HuH-7.5 (cell line): ENCODE results near the gene CTSL.
"Not testable (repeated sequence)": the region's sequence is repeated elsewhere in the genome, so short reads cannot be mapped to it uniquely, and the experiment has no call there.

Experiments
- DNase-seq: peaks from one replicate; pipeline ENCODE4 v3.0.0; 2011; ENCODE audit warnings: low spot score

The CTSL gene

DNA sequence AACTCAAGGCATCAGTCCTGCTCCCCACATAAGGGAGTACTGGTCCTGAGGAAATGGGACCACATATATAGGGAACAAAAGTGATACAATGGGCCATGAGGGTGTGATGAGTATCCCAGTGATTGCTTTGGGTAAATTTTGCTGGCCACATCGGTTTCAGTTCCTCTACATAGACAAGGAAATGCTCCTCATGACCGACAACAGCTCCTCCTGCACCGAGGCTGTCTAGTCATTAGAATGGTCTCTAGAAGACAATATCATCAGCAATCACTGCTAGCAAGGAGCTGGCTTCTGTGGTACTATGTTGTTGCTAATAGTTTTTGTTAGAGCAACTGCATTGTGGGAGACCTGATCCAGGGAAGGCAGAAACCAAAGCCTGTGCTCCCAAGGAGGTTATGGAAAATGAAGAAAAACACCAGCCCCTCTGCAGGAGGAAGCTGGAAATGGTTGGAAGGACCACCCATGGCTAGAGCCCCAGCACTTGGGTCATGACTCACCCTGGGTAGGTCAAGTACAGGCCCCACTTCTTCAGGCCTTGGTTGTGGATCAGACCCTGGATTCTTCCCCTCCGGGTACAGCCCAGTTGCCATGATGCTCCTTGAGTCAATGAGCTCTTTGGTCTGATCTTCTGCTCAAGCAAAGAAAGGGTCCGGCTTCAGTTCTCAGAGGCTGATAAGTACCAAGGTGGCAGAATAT, 3.4 kb upstream of the CTSL start:
- no peak for DNase-seq

DNA sequence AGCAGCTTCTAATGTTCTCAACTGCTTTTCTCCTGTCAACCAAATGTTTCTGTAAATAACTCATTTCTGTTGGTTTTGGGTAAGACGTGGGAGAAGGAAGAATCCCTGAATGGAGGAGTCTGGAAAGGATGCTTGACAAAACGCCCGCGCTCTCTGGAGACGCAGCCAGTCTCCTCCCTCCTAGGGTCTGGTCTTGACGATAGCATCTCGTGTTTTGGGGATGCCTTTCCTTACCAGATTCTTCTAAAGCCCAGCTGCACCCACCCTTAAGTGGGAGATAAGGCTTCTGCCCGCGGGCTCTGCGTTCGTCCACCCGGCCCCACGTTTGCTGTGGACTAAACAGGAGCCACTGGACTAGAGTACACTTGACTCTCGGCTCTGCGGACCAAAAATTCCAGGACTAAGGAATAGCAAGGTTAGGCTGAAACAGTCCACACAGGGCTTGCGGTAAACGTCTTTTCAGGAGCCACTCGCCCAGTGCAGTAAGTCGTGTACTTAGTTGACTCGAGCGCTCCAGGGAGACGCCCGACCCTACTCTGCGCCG, 491 bp upstream of the CTSL start:
- DNase-seq: no peak

DNA sequence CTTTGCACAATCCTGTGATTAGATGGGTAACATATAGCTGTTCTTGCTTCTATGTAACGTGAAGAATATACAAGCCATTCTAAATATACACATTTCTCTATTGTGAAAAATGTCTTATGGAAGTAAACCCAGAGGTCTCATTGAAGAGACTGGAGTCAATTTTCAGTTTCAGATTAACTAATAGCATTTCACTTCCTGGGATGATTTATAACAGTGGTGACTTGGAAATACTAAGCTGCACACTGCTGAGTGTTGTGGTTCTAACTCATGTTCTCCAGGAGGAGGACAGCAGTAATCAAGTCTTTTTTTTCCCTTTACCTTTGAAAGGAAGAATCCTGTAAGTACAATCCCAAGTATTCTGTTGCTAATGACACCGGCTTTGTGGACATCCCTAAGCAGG, 3.3 kb downstream of the CTSL start:
- DNase-seq: no peak

DNA sequence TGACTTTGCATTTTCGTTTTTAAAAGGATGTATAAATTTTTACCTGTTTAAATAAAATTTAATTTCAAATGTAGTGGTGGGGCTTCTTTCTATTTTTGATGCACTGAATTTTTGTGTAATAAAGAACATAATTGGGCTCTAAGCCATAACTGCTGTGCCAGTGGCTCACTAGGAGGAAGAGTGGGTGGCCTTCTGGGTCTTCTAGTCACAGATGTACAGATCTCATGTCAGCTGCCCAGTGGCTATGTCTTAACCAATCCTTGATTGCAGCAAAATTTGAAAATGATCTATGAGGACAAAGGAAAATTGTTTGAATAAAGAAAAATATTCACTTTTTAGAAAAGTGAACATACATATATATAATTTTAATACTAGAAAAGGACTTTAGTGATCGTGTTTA, 5.4 kb downstream of the CTSL start:
- no peak for DNase-seq

DNA sequence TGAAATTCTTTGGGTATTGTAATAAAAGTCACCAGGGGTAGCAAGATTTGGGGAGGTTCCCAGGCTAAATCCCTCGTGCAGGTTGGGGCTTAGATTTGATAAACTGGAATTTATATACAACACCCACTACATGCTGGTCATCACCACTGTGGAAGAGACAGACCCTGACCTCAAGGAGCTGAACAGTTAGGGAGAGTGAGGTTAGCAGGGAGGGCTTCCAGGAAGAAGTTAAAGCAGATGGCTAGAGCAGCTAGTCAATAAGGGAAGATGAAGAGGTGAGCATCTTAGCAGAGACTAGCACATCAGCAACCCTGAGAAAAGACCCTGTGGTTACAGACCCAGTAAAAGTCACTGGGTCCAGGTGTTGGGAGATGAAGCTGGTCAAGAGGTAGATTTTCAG, 6.4 kb downstream of the CTSL start:
- DNase-seq: no peak

DNA sequence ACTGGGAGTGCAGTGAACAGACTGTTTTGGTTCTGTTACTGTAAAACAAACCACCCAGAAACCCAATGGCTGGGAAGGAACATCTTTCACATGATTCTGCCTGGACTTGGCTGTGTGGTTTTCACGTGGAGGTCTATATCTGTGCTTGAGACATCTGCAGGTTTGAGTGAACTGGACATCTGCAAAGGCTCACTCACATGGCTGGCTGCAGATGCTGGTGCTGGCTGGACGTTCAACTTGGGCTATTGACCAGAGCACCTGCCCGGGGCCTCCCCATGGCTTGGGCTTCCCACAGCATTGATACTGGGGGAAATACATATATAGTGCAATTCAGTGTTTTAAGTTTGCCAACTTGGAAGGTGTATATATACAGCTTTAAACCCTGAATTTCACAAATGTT, 6.8 kb downstream of the CTSL start:
- DNase-seq: no peak

DNA sequence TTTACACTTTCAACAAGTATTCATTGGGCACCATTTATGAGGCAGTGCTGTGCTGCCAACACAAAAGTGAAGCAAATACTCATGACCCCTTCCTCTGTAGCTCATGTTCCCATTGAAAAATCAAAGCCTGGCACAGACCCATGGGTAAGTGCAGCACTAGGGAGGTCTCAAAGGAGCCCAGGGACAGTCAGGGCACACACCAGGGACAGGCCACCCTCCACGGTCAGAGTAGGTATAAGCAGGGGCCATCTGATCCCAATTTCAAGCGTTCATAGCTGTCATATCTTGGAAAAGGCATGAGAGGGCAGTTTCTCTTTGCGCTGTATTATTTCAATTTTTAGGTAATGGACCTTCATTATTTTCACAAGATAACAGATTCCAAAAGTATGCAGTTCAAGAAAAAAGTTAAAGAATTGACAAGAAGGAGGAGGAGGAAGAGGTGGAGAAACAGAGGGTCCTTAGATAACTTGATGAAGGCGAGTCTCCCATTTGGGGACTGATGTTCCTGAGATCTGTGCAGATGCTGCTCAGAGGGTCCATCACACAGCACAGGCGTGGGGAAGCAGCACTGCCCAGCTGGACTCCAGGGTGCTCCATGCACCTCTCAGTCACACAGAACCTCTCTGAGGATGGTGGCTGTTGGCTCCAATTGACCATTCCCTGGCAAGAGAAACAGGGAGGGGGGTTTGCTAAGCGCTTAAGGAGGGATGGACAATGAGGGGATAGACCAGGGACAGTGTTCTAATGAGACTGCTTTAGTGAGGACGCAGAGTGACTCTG, 7.5 kb downstream of the CTSL start:
- DNase-seq: no peak

DNA sequence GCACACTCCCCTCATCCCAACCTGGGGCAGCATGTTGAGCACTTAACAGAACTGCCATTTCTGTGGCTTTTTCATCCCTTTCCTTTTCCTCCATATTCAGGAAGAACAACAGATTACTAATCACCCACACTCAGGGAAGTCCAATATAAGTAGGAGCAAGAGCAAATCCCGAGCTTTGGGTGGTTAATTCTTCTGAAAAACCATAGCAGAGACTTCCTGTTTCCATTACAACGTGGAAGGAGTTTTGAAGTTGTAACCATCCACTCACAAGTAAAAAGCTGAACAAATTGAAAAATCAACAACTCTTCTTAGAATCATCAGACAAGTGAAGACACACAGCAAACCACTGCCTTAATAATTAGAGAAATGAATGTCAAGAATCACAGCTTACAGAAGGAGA, 8.2 kb downstream of the CTSL start:
- DNase-seq: no peak

DNA sequence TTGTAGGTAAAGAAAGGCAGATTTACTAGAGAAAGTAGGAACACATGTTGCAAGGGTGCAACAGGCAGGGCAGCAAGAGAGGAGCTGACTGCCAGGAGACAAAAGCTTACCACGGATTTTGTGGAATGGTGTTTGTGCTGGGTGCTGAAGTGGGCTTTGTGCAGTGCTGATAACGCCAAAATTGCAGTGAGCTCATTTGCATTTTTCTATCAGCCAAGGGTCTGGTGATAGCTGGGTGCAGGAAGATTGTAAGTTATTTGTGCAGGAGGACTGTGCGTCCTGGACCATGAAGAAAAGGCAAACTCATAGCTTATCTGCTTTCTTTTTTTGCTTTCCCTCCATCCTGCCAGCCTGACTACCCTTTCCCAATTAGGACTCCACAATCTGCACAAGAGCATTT, 13.6 kb downstream of the CTSL start:
- DNase-seq: no peak

DNA sequence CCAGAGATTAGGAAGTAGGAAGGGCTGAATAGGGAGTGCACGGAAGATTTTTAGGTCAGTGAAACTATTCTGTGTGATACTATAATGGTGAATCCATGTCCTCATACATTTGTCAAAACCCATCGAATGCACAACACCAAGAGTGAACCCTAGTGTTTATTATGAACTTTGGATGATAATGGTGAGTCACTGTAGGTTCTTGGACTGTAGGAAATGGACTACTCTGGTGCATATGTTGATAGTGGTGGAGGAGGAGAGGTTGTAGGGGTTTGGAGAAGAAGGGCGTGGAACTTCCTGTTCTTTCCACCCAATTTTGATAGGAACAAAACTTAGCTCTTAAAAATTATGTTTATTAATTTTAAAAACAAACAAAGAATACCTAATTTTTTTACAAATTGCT, 14.3 kb downstream of the CTSL start:
- DNase-seq: no peak

DNA sequence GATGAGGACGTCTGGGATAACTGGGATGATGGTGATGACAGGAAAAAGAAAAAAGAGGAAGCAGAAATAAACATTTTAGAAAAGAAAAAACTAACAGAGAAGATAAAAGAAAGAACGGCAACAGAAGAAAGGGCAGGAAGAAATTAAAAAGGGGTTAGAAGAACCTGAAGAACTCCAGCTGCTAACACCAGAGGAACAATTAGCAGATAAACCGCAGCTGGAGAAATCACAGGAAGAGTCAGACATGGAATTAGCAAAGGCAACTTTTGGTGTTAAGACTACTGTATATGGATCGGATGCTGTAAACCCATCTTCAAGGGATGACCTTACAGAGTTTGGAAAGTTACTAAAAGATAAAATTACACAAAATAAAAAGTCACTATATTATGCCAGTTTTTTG, 15.4 kb downstream of the CTSL start:
- DNase-seq: no peak

DNA sequence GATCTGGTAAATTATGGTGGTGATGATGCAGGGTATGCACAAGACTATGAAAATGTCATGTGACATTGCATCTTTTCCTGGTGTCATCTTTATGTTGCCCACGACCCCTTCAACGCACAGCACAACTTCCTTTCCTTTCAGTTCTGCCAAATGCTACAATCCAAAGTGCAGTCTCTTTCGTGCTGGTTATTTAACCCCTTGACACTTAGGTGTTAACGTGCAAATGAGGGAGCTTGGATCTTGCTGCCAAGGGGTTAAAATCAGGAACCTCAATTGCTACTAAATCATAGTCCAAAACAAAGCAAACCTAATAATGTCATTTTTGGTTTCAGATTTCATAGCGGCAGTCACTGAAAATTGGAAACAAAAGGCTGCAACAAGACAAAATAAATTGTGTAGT, 16.0 kb downstream of the CTSL start:
- no peak for DNase-seq

DNA sequence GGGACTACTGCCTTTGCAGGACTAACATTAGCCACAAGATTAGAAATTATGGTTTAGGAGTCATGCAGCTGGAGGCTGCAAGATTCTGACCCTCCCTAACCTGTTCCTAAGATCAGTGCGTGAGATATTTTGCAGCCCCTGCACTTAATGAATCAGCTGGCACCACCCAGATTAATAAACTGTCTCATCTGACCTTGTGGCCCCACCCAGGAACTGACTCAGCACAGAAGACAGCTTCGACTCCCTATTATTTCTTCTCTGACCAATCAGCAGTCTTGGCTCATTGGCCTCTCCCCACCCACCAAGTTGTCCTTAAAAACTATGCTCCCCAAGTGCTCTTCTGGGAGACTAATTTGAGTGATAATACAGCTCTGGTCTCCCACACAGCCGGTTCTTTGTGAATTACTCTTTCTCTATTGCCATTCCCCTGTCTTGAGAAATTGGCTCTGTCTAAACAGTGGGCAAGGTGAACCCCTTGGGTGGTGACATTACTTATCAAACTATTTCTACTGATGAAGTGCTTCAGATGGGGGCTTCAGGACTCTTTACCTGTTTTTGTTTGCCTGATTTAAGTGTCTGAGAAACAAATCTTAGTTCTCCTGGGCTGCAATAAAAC, 17.0 kb downstream of the CTSL start:
- no peak for DNase-seq

DNA sequence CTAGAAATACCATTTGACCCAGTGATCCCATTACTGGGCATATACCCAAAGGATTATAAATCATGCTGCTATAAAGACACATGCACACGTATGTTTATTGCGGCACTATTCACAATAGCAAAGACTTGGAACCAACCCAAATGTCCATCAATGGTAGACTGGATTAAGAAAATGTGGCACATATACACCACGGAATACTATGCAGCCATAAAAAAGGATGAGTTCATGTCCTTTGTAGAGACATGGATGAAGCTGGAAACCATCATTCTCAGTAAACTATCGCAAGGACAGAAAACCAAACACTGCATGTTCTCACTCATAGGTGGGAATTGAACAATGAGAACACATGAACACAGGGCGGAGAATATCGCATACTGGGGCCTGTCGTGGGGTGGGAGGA, 18.3 kb downstream of the CTSL start:
- DNase-seq: not testable (repeated sequence)

DNA sequence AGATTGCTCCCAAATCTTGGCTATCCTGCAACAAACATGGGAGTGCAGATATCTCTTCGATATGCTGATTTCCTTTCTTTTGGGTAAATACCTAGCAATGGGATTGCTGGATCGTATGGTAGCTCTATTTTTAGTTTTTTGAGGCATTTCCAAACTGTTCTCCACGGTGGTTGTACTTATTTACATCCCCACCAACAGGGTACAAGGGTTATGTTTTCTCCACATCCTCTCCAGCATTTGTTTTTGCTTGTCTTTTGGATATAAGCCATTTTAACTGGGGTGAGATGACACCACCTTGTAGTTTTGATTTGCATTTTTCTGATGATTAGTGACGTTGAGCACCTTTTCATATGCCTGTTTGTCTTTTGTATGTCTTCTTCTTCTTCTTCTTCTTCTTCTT, 20.3 kb downstream of the CTSL start:
- DNase-seq: no peak

DNA sequence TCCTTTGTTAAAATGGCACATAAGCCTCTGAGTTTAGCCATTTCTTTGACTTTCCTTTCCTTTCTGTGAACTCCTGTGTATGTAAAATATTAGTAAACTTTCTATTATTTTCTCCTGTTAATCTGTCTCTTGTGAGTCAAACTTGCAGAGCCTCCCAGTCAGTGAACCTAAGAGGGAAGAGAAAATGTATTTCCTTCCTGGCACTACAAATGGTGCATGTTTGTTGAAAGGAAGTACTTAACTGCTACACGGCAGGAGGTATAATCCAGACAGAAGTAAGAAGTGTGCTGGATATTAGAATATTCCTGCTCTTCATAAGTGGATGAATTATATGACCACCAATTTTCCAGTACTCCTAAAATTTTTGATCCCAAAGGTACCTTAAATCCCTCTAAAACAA, 23.0 kb downstream of the CTSL start:
- DNase-seq: no peak

DNA sequence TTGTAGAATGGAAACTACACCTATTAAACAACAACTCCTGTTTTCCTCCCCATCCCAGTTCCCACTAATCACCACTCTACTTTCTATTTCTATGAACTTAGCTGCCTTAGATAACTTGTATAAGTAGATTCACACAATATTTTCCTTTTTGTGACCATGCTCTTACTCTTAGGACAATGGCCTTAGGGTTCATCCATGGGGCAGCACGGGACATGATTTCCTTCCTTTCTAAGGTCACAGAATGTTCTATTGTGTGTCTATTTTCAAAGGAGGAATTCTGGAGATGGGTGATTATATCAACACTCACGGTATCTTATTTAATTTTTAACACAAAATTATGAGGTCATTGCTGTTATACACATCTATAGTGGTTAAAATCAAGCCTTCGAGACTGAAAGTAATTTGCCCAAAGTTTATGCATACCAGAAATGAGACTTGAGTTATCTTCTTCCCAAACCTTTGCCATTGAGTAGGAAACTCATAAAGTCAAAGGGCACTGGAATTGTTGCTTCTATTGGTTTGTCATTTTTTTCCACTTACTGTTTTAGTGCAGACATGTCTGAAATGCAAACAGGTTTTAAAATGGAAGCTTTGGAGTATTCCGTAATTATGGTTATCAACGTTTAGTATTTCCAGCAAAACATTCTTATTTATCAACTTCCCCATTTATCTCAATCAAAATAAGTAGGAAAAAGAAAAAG, 23.6 kb downstream of the CTSL start:
- DNase-seq: no peak

DNA sequence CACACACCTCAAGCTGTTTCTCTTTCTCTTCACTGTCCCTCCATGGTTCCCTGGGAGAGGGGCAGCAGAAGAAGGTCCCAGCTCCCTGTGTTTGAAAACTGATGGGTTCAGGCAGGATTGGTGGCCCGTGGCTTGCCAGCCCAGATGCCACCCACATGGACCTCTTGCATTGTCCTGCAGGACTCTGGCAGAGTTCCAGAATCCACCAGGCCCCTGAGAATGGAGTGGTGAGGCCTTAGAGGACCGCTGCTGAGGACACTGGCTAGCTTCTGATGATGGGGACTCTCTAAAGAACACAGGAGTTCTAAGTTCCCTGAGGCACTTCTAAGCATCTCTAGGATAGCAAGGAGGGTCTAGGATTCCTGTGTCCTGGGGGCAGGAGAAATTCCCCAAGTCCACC, 24.8 kb downstream of the CTSL start:
- DNase-seq: no peak

DNA sequence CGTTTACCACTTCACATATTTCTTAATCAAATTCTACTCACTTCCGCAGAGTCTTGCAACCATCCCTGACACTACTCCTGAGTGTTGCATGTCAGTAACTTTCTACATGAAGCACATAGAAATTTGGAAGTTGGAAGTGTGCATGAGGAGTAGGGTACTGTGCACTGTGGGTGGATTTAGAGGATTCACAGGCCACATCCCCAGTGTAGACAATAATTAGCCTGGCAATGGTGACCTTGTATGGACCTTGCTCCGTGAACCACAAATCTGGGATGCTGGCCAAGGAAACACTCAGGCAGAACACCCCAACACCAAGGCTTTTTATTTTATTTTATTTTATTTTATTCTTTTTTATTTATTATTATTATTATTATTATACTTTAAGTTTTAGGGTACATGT, 25.5 kb downstream of the CTSL start:
- DNase-seq: no peak

DNA sequence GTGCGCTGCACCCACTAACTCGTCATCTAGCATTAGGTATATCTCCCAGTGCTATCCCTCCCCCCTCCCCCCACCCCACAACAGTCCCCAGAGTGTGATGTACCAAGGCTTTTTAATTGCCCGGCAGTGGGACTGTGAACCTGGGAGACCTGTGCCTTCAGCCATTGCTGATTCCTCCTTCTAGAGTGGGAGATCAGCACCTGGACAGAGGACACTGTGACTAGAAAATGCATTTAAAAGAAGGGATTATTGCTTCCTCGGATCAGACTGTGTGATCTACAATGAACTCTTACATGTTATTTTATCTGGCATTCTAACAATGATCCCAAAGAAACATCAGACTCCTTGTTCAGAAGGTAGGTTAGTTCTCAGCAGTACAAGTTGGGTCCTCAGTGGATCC, 25.9 kb downstream of the CTSL start:
- no peak for DNase-seq

DNA sequence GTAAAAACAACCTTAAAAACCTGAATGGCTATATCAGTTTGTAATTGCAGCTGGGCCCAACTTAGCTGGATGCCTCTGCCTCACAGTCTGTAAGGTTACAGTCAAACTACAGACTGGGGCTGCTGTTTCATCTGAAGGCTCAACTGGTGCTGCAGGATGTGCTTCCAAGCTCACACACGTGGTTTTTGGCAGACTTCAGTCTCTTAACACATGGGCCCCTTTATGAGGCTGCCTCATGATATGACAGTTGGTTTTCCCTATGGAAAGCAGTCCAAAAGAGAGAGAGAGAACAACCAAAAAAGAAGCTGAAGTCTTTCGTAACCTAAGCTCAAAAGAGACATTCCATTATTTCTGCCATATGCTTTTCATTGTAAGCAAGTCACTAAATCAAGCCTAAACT, 27.4 kb downstream of the CTSL start:
- DNase-seq: no peak

DNA sequence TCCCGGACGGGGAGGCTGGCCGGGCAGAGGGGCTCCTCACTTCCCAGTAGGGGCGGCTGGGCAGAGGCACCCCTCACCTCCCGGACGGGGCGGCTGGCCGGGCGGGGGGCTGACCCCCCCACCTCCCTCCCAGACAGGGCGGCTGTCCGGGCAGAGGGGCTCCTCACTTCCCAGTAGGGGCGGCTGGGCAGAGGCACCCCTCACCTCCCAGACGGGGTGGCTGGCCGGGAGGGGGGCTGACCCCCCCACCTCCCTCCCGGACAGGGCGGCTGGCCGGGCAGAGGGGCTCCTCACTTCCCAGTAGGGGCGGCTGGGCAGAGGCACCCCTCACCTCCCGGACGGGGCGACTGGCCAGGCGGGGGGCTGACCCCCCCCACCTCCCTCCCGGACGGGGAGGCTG, 32.4 kb downstream of the CTSL start:
- DNase-seq: not testable (repeated sequence)

DNA sequence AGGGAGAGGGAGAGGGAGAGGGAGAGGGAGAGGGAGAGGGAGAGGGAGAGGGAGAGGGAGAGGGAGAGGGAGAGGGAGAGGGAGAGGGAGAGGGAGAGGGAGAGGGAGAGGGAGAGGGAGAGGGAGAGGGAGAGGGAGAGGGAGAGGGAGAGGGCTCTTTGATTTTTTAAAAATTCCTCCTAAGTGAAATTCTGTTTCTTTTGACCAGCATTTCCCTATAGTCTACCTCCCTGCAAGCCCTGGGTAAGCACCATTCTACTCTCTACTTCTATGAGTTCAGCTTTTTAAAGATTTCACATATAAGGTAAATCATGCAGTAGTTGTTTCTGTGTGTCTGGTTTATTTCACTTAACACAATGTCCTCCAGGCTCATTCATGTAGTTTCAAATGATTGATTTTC, 34.1 kb downstream of the CTSL start:
- not testable (repeated sequence) for DNase-seq
